GM18873 (cell line): ENCODE measurements around the gene ZNF3.

Experiments used
- ATAC-seq: cut with Tn5 transposase; IDR thresholded peaks from one replicate; pipeline ENCODE4 v1.9.1; 2021; ENCODE audit warnings: mild to moderate bottlenecking, moderate library complexity, moderate number of reproducible peaks; ENCODE audit not compliant: unreplicated experiment, low FRiP score

ZNF3 gene

GRCh38 chr7:100111156-100111555 is 29.6 kb upstream of the ZNF3 start:
- ATAC-seq: no peak

- no peak for ATAC-seq
Measured at GRCh38 chr7:100109521-100110163, 28.1 kb upstream of the ZNF3 start.

GRCh38 chr7:100107890-100108289 is 26.4 kb upstream of the ZNF3 start:
- ATAC-seq: no peak

- ATAC-seq: no peak
Measured at GRCh38 chr7:100107125-100107737, 25.7 kb upstream of the ZNF3 start.

GRCh38 chr7:100106633-100107032 is 25.1 kb upstream of the ZNF3 start:
- ATAC-seq: no peak

- no peak for ATAC-seq
Measured at GRCh38 chr7:100105534-100105933, 24.0 kb upstream of the ZNF3 start.

GRCh38 chr7:100102950-100103840 is 21.7 kb upstream of the ZNF3 start:
- ATAC-seq: no peak

GRCh38 chr7:100101016-100101862 is 19.7 kb upstream of the ZNF3 start, which contains the start of the genes AP4M1 and MCM7:
AP4M1 (plus strand) TSS chr7:100101643; CDS start chr7:100101715, 72 bp downstream.
MCM7 (minus strand) TSS chr7:100101397; CDS start chr7:100101294, 103 bp downstream.
- peak; percentile 83 for ATAC-seq

- peak; percentile 52 for ATAC-seq
Measured at GRCh38 chr7:100100420-100101015, 19.0 kb upstream of the ZNF3 start.

GRCh38 chr7:100099452-100099851 is 17.9 kb upstream of the ZNF3 start:
- ATAC-seq: no peak

GRCh38 chr7:100098913-100099312 is 17.4 kb upstream of the ZNF3 start:
- ATAC-seq: no peak

- no peak for ATAC-seq
Measured at GRCh38 chr7:100095704-100096103, 14.2 kb upstream of the ZNF3 start.

- ATAC-seq: no peak
Measured at GRCh38 chr7:100095289-100095688, 13.8 kb upstream of the ZNF3 start.

- ATAC-seq: no peak
Measured at GRCh38 chr7:100093925-100094486, 12.5 kb upstream of the ZNF3 start.

GRCh38 chr7:100093498-100093897 is 12.0 kb upstream of the ZNF3 start:
- ATAC-seq: no peak

- no peak for ATAC-seq
Measured at GRCh38 chr7:100093054-100093453, 11.5 kb upstream of the ZNF3 start.

GRCh38 chr7:100091411-100092181 is 10.1 kb upstream of the ZNF3 start:
- no peak for ATAC-seq

- no peak for ATAC-seq
Measured at GRCh38 chr7:100090527-100091410, 9.2 kb upstream of the ZNF3 start.
